Stimulated activated naive B cell treated with anti-CD40 and anti-IgM and Interleukin-4, amounts not matched to agents 10 μg/mL and 1 μg/mL and 100 μg/mL, for 72 hours (primary cell): ENCODE data around the gene TCFL5.

Experiments
- ATAC-seq, 2 donors: fragments of 150-1000 bp; cut with Tn5 transposase; replicated peaks; 2 replicates each; pipeline ENCODE4 v1.10.0; 2021; ENCODE audit warnings: moderate library complexity in 1 of 2
- DNase-seq: peaks from one replicate; pipeline ENCODE4 v3.0.0; 2021
- H3K27ac Mint-ChIP-seq: one replicate; pipeline ENCODE4 v1.8.0; 2022; ENCODE audit warnings: mild to moderate bottlenecking, mixed read lengths
- H3K27me3 Mint-ChIP-seq, 2 donors: one replicate each; pipeline ENCODE4 v1.8.0; 2022; ENCODE audit warnings: mixed read lengths in 2 of 2
- H3K36me3 Mint-ChIP-seq, 2 donors: one replicate each; pipeline ENCODE4 v1.8.0; 2022; ENCODE audit warnings: mixed read lengths in 2 of 2, mild to moderate bottlenecking in 1 of 2
- H3K4me1 Mint-ChIP-seq, 2 donors: one replicate each; pipeline ENCODE4 v1.8.0; 2022; ENCODE audit warnings: mixed read lengths in 2 of 2, mild to moderate bottlenecking in 1 of 2
- H3K4me3 Mint-ChIP-seq, 2 donors: one replicate each; pipeline ENCODE4 v1.8.0; 2022; ENCODE audit warnings: mild to moderate bottlenecking in 2 of 2, mixed read lengths in 2 of 2, moderate library complexity in 1 of 2
- H3K9me3 Mint-ChIP-seq, 2 donors: one replicate each; pipeline ENCODE4 v1.8.0; 2022; ENCODE audit warnings: mixed read lengths in 2 of 2, mild to moderate bottlenecking in 1 of 2

The TCFL5 gene

DNA sequence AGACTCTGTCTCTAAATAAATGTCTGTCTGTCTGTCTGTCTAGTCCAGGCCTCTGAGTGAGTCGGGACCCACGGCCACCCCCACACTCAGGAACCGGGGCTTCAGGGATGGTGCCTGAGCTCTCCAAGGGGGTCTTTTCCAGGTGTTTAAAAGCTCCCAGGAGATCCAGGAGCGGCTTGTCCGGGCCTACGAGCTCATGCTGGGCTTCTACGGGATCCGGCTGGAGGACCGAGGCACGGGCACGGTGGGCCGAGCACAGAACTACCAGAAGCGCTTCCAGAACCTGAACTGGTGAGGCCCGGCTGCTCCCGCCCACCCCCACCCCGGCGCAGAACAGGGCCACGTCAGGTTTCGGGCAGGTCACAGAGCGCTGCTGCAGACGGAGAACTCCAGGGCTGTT is 50.3 kb downstream of the TCFL5 start:
- H3K9me3 Mint-ChIP-seq, result no peaks in the 10 kb centered on the region
- DNase-seq, result no peak
- H3K36me3 Mint-ChIP-seq, result peaks cover 27 to 46% of the 10 kb centered on the region in 2 donors
- H3K27ac Mint-ChIP-seq, result no peak overlapping the region
- peaks cover 27 to 41% of the 10 kb centered on the region in 2 donors for H3K4me1 Mint-ChIP-seq
- ATAC-seq, result no peak
- H3K27me3 Mint-ChIP-seq, result peaks cover 17 to 20% of the 10 kb centered on the region in 2 donors
- H3K4me3 Mint-ChIP-seq, result no peak overlapping the region

DNA sequence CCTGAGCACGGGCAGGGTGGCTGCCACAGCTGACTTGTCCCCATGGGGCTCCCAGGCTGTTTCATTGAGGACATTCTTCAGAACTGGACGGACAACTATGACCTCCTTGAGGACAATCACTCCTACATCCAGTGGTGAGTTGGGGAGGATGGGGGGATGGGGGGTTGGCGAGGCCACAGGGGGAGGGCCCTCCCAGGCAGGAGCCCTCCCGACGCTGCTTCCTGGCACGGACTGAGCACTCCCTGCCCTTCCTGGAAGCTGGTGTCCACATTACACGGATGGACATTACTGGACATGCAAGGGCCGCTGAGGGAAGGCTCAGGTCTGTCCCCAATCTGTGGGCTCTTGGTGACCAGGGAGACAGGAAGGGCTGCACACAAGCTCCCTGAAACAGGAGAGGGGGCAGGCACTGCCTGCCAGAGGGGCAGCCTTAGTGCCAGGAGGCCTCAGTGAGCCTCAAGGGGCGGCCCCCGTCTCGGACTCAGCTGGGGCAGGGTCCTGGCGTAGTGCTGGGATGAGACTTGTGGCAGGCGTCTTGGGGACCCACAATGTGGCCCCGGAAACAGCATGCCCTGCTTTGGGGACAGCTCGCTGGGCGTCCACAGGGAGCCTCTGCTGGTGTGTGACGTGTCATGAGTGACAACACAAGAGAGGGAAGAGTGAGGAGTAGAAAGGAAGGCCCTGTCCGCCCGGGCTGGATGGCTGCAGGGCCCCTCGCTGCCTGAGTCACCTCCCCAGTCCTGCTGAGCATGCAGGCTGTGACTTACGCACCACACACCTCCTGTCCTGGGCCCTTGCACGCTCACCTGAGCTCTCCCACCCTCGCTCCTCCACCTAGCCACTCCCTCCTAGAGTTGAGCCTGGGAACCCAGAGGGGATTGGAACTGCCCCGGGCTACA is 51.8 kb downstream of the TCFL5 start:
- no peaks in the 10 kb centered on the region for H3K9me3 Mint-ChIP-seq
- H3K36me3 Mint-ChIP-seq, result peaks cover 29 to 47% of the 10 kb centered on the region in 2 donors
- peaks cover 24 to 37% of the 10 kb centered on the region in 2 donors for H3K4me1 Mint-ChIP-seq
- no peak for DNase-seq
- H3K27me3 Mint-ChIP-seq, result peaks cover 5% of the 10 kb centered on the region in 2 donors
- H3K27ac Mint-ChIP-seq, result no peak overlapping the region
- ATAC-seq, result no peak
- H3K4me3 Mint-ChIP-seq, result no peak overlapping the region

DNA sequence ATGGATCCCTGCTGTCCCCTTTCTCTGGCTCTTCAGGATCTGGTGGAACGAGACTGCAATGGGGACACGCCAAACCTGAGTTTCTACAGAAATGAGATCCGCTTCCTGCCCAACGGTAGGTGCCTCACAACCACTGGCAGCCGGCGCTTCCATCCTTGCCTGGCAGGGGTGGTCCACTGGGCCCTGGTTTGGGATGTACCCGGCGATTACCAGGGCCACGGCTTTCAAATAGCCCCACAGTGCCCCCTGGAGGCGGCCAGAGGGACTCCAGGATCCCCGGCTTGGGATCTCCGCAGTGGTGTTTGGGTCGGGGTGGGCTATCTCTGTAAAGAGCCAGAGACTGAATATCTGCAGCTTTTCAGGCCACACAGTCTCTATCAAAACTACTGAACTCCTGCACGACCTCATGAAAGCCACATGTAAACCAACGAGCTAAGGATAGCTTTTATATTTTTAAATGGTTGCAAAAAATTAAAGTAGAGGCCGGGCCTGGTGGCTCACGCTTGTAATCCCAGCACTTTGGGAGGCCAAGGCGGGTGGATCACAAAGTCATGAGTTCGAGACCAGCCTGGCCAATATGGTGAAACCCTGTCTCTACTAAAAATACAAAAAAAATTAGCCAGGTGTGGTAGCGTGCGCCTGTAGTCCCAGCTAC is 53.3 kb downstream of the TCFL5 start:
- ATAC-seq, result peak; percentile 57 to 60
- Mint-ChIP-seq H3K4me1 (peaks cover 30 to 39% of the 10 kb centered on the region in 2 donors), H3K36me3 (peaks cover 28 to 45% of the 10 kb centered on the region in 2 donors), H3K4me3 (peak overlapping the region in 1 of 2 donors; percentile 53), H3K9me3 (no peaks in the 10 kb centered on the region), H3K27me3 (no peaks in the 10 kb centered on the region), H3K27ac (peak overlapping the region; percentile 31)
- DNase-seq, result peak; percentile 47

DNA sequence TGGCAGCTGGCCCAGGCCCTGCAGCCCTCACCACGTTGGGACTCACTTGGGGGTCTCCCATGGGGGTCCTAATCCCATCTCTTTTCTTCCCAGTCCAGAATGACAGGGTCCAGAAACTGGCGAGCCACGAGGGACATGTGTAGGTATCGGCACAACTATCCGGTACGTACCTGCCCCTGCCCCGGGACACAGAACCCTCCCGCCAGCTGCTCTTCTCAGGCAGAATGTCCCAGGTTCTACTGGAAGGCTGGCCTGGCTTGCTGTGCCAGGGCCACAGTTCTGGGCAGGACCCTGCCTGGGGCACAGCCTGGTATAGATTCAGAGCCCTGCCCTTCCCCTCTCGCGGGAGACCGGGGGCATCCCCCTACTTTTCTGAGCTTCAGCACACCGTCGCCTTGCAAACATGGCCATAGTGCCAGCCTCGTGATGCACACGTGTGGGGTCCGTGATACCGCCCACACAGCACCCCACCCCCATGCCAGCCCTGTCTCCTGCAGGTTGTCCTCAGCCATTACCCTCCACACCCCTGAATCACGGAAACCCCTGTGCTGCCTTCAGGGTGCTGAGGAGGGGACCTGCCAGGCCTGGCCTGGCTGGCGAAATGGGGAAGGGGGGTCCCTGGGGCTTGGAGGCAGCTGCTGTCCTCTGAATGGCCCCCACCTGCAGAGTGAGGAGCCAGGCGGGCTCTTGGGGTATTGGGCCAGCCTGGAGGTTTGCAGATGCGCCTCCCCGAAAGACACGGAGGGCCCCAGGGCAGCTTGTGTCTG is 54.0 kb downstream of the TCFL5 start:
- no peaks in the 10 kb centered on the region for H3K27me3 Mint-ChIP-seq
- ATAC-seq (no peak), DNase-seq (no peak)
- H3K4me3 Mint-ChIP-seq, result peak overlapping the region in 1 of 2 donors; percentile 56
- H3K27ac Mint-ChIP-seq, result no peak overlapping the region
- H3K9me3 Mint-ChIP-seq, result no peaks in the 10 kb centered on the region
- H3K36me3 Mint-ChIP-seq, result peaks cover 28 to 43% of the 10 kb centered on the region in 2 donors
- H3K4me1 Mint-ChIP-seq, result peaks cover 30 to 39% of the 10 kb centered on the region in 2 donors

DNA sequence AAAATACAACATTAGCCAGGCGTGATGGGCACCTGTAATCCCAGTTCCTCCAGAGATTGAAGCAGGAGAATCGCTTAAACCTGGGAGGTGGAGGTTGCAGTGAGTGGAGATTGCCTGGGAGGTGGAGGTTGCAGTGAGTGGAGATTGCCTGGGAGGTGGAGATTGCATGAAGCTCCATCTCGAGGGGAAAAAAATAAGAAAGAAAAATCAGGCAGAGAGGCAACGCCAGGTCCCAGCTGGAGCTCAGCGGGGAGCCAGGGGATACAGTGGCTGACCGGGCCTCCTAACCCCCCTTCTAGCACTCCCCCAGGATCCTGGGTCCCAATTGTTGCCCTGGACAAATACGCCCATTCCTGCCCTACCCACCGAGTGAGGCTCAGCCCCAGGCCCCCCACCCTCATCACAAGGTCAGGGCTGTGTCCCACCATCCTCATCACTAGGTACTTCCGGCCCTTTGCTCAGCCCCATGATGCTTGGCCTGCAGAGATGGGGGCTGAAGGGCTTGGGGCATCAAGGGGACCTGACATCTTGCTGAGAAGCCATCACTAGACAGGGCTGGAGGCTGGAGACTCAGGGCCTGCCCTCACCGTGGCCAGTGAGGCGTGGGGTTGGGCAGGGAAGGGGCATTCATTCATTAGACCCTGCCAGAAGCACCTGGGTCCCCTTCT is 55.1 kb downstream of the TCFL5 start:
- no peak for ATAC-seq
- Mint-ChIP-seq H3K4me1 (peaks cover 28 to 39% of the 10 kb centered on the region in 2 donors), H3K27me3 (no peaks in the 10 kb centered on the region), H3K4me3 (peak overlapping the region; percentile 86 to 91), H3K27ac (peak overlapping the region; percentile 85), H3K9me3 (no peaks in the 10 kb centered on the region), H3K36me3 (peaks cover 21 to 33% of the 10 kb centered on the region in 2 donors)
- DNase-seq, result no peak

DNA sequence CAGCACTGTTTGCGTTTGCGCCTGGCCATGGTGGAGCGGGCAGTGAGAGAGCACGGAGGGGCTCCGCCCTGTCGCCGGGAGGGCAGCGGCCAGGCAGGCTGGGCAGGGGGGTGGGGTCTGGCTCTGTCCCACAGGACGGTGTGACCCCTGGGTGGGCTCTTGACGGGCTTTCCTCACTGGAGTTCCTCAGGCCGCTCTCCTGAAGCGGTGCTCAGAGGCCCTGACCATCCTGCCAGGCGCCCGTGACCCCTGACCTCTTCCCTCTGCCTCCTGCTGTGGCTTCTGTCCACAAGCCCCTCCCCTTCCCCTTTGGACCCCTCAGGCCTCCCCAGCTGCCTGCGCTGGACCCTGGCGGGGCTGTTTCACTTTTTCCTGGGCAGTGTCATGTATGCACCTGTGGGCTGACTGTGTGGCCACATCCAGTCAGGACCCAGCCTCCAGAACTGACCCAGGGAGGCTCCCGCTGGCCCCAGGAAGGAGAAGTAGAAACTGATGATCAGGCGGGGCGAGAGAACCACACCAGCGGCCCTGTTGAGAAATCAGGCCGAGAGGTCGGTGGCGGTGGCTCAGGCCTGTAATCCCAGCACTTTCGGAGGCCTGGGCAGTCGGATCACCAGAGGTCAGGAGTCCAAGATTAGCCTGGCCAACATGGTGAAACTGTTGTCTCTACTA is 55.8 kb downstream of the TCFL5 start:
- Mint-ChIP-seq H3K9me3 (no peaks in the 10 kb centered on the region), H3K27ac (peak overlapping the region; percentile 85), H3K27me3 (no peaks in the 10 kb centered on the region), H3K4me3 (peak overlapping the region; percentile 86 to 91), H3K36me3 (peaks cover 24 to 39% of the 10 kb centered on the region in 2 donors), H3K4me1 (peaks cover 29 to 39% of the 10 kb centered on the region in 2 donors)
- ATAC-seq (peak in 1 of 2 donors; percentile 5), DNase-seq (no peak)

DNA sequence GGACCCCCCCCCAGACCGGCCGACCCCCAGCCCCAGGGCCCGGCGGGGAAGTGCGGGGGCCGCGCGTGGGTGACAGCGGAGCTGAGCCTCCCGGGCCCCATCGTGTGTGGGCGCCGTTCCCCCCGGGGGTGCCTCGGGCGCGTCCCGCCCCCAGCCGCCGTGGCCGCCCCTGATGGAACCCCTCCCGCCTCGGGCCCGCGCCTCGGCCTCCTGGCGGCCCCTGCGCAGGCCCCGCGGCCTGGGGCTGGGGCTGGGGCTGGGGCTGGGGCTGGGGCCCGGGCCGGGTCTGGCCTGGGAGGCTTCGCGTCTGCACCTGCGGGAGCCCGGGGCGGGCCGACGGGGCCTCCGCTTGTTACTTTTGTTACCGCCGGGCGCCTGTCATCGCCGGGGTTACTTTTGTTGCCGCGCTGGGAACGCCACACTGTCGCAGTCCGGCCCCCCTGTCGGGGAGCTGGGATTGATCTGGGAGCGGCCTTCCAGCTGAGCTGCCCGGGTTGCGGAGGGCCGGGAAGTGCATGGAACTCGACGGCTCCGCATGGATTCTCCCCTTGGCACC is 56.4 kb downstream of the TCFL5 start:
- ATAC-seq (peak; percentile 55 to 58), DNase-seq (no peak)
- no peaks in the 10 kb centered on the region for H3K9me3 Mint-ChIP-seq
- peak overlapping the region; percentile 31 for H3K27ac Mint-ChIP-seq
- H3K27me3 Mint-ChIP-seq, result no peaks in the 10 kb centered on the region
- H3K4me1 Mint-ChIP-seq, result peaks cover 29 to 39% of the 10 kb centered on the region in 2 donors
- peaks cover 22 to 40% of the 10 kb centered on the region in 2 donors for H3K36me3 Mint-ChIP-seq
- peak overlapping the region; percentile 86 to 91 for H3K4me3 Mint-ChIP-seq

DNA sequence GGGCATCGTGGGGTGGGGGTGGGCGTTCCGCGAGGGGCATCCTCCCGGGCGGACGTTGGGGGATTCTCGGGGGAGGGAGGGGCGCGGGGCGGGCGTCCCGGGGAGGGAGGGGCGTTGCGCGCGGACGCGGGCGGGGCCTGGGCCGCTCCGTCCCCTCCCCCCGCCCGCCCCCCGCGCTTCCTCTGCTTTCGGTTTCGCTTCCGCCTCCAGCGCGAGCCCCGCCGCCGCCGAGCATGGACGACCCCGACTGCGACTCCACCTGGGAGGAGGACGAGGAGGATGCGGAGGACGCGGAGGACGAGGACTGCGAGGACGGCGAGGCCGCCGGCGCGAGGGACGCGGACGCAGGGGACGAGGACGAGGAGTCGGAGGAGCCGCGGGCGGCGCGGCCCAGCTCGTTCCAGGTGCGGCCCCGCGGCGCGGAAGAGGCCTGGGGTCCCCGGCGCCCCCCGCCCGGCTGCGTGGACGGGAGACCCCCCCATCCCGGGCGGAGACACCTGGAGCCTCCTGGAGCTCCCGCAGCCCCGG is 56.9 kb downstream of the TCFL5 start, which contains the start of gene OGFR:
Gene OGFR (plus strand): TSS at position 209 of the 528 bp plus-strand sequence. CDS start 25 bp downstream, at position 234.
- peak; percentile 59 for DNase-seq
- peak within 1 kb of the TSS; percentile 97 for H3K27ac Mint-ChIP-seq

DNA sequence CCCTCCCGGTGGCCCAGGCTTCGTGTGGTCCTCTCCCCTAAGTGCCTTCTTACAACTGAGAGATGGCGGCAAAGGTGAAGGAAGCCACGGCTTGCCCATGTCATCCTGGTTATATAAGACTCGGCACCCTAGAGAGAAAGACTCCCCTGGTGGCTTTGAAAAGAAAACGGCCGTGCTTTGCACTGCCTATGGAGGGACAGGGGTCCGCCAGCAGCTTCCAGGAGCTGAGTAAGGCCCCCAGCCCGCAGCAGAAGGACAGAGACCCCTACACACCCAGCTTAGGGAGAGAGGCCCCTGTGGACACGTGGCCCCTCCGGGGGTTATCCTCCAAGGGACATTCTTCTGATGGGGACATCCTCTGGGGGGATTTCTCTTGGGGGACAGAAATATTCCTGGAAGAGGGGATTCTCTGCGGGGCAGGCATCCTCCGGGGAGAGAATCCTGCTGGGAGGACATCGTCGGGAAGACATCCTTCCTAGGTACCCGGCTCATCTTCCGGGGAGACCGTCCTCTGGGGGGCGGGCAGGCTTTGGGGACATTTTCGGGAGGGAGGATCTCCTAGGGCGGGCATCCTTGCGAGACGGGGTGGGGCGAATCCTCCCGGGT is 57.5 kb downstream of the TCFL5 start:
- peak overlapping the region; percentile 92 for H3K27ac Mint-ChIP-seq
- H3K4me1 Mint-ChIP-seq, result peaks cover 29 to 41% of the 10 kb centered on the region in 2 donors
- no peaks in the 10 kb centered on the region for H3K27me3 Mint-ChIP-seq
- H3K36me3 Mint-ChIP-seq, result peaks cover 28 to 39% of the 10 kb centered on the region in 2 donors
- H3K4me3 Mint-ChIP-seq, result peak overlapping the region; percentile 84 to 88
- ATAC-seq (peak; percentile 17 to 41), DNase-seq (no peak)
- no peaks in the 10 kb centered on the region for H3K9me3 Mint-ChIP-seq

More for the DNA sequence above, 56.9 kb downstream of the TCFL5 start, which contains the start of gene OGFR:
- peak; percentile 60 to 72 for ATAC-seq
- Mint-ChIP-seq H3K27me3 (no peaks in the 10 kb centered on the region), H3K9me3 (no peaks in the 10 kb centered on the region), H3K4me1 (peaks cover 29 to 39% of the 10 kb centered on the region in 2 donors), H3K36me3 (peaks cover 25 to 40% of the 10 kb centered on the region in 2 donors), H3K4me3 (peak within 1 kb of the TSS; percentile 91 to 97)

DNA sequence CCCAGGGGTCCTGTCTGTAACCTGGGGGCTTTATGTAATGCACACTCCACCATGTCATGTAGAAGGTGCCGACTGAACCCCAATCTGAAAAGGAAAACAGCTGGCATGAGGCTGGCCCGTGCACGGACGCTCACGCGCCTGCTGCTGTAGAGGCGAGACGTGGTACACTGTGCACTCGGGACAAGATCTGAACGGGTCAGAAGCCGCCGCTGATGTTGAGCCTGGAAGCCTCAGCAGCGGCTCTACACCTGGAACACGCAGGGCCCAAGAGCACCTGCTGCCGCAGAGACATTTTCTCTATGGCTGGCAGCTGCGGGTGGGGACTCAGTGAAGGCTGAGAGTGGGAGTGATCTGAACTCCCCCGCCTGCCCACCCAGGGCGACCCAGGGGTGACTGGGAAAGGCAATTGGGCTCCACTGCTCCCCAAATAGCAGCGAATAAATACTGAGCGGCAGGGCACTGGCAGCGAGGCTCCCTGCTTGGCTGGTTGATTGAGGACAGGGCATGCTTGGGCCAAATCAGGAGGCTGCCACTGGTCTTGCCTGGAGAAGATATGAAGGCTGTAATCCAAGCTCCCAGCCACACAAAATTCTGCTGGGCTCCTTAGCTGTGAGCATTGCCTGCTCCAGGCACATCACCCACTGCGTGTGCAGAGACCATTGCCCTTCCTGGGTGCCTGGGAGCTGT is 59.5 kb downstream of the TCFL5 start:
- Mint-ChIP-seq H3K9me3 (no peaks in the 10 kb centered on the region), H3K36me3 (peaks cover 27 to 43% of the 10 kb centered on the region in 2 donors), H3K27ac (no peak overlapping the region), H3K4me1 (peaks cover 35 to 45% of the 10 kb centered on the region in 2 donors), H3K27me3 (no peaks in the 10 kb centered on the region), H3K4me3 (no peak overlapping the region)
- ATAC-seq, result no peak
- no peak for DNase-seq

DNA sequence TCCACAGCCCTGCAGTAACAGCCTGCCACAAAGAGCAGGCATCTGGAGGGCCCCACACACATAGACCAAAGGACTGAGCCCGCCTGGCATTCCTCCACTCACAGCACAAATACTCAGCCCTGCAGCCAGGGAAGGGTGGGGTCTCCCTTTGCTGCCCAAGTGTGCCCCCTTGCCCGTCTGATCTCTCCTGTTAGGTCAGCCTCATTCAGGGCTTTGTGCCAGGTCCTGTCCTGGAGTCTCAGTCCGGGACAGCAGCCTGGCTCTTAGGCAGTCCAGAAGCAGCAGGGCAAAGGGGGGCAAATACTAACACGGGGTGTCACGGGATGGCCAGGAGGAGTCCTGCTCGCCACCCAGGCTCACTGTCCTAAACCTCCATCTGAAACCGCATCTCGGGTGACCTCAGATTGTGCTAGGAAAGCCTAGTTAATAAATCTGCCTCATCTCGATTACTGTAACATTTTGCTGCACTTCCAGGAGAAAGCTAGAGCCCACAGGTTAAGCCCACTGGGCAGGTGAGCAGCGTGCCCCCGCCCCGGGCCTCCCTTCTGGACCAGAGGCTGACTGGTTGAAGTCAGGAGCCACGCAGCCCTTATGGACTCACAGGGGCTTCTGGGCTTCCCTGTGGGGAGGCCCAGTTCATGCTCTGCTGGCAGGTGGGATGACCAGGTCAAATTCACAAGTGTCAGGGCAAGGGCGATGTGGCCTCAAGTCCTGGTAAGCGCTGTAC is 60.2 kb downstream of the TCFL5 start:
- H3K36me3 Mint-ChIP-seq, result peaks cover 23 to 38% of the 10 kb centered on the region in 2 donors
- ATAC-seq (no peak), DNase-seq (no peak)
- no peaks in the 10 kb centered on the region for H3K27me3 Mint-ChIP-seq
- no peak overlapping the region for H3K27ac Mint-ChIP-seq
- H3K4me3 Mint-ChIP-seq, result no peak overlapping the region
- H3K4me1 Mint-ChIP-seq, result peaks cover 32 to 41% of the 10 kb centered on the region in 2 donors
- no peaks in the 10 kb centered on the region for H3K9me3 Mint-ChIP-seq
